SK-N-SH (cell line): Measurements from ENCODE around the gene NDUFB8. TPM values are rescaled to one million over a fixed set of nuclear protein-coding genes. Genes with fewer than 3 reads are reported as not detected.

ENCODE experiments used
- CTCF ChIA-PET: fragments of 300-600, 350-600 bp; formaldehyde crosslinking; extraction: SDS; loops from one replicate; lab custom pipeline; 2021; lab: Yijun Ruan, JAX
- POLR2A ChIA-PET: fragments of 350-600 bp; sonication (Branson Sonifier 250); formaldehyde crosslinking; extraction: SDS; loops from one replicate; lab custom pipeline; 2020; ENCODE audit warnings: antibody characterized with exemption, inconsistent platforms; lab: Yijun Ruan, JAX
- DNase-seq: peaks from one replicate; pipeline ENCODE4 v3.0.0; 2012
- H2AFZ ChIP-seq: fragments of 200-600 bp; sonication (generic); 2 replicates; pipeline ENCODE4 v1.8.1; 2016; ENCODE audit warnings: antibody characterized with exemption, mild to moderate bottlenecking, low read depth
- H3F3A ChIP-seq: fragments of 200-600 bp; sonication (generic); replicated peaks from 2 replicates; pipeline ENCODE3; 2016; ENCODE audit warnings: antibody characterized with exemption, mild to moderate bottlenecking; ENCODE audit not compliant: insufficient read depth
- H3K27ac ChIP-seq, 2 experiments: fragments of 200-500 bp in 1 of 2; fragments of 200-600 bp in 1 of 2; sonication (Bioruptor generic) in 1 of 2; sonication (generic), shearing (Covaris generic) in 1 of 2; 2 replicates each; pipeline versions ENCODE4 v1.5.1 to v1.6.1; 2014 to 2016; ENCODE audit warnings: low read depth in 2 of 2, inconsistent platforms in 1 of 2, low read length in 1 of 2, mild to moderate bottlenecking in 1 of 2, mixed read lengths in 1 of 2
- H3K27me3 ChIP-seq: fragments of 200-600 bp; sonication (generic), shearing (Covaris generic); 2 replicates; pipeline ENCODE4 v1.6.1; 2016; ENCODE audit warnings: mixed run types; ENCODE audit not compliant: insufficient read depth
- H3K36me3 ChIP-seq, 2 experiments: fragments of 200-500 bp in 1 of 2; fragments of 200-600 bp in 1 of 2; sonication (Bioruptor generic) in 1 of 2; sonication (generic) in 1 of 2; replicated peaks in 1 of 2; 2 replicates each; pipeline versions ENCODE3 to v1.5.1; 2014 to 2016; ENCODE audit warnings: low read length in 1 of 2, mild to moderate bottlenecking in 1 of 2; ENCODE audit not compliant: insufficient read depth in 2 of 2, control insufficient read depth in 1 of 2
- H3K4me1 ChIP-seq, 2 experiments: fragments of 200-500 bp in 1 of 2; fragments of 200-600 bp in 1 of 2; sonication (Bioruptor generic) in 1 of 2; sonication (generic), shearing (Covaris generic) in 1 of 2; 2 replicates each; pipeline versions ENCODE4 v1.5.1 to v1.6.1; 2014 to 2016; ENCODE audit warnings: low read depth in 1 of 2, low read length in 1 of 2, mixed run types in 1 of 2; ENCODE audit not compliant: insufficient read depth in 2 of 2, control insufficient read depth in 1 of 2
- H3K4me2 ChIP-seq: fragments of 200-600 bp; sonication (generic), shearing (Covaris generic); 2 replicates; pipeline ENCODE4 v1.6.1; 2017; ENCODE audit warnings: mixed run types
- H3K4me3 ChIP-seq, 2 experiments: fragments of 200-500 bp in 1 of 2; fragments of 200-600 bp in 1 of 2; sonication (Bioruptor generic) in 1 of 2; sonication (generic), shearing (Covaris generic) in 1 of 2; 2 replicates each; pipeline versions ENCODE4 v1.5.1 to v1.8.1; 2014 to 2016; ENCODE audit warnings: low read depth in 2 of 2, inconsistent platforms in 1 of 2, low read length in 1 of 2, mild to moderate bottlenecking in 1 of 2, mixed read lengths in 1 of 2, moderate library complexity in 1 of 2
- H3K79me2 ChIP-seq: fragments of 200-600 bp; sonication (generic); 2 replicates; pipeline ENCODE4 v1.8.1; 2017; ENCODE audit warnings: mild to moderate bottlenecking; ENCODE audit not compliant: insufficient read depth
- H3K9ac ChIP-seq: fragments of 200-600 bp; sonication (generic); 2 replicates; pipeline ENCODE4 v1.6.1; 2017; ENCODE audit warnings: mixed run types
- H3K9me2 ChIP-seq: fragments of 200-600 bp; sonication (generic); 2 replicates; pipeline ENCODE4 v1.6.1; 2017; ENCODE audit warnings: mixed run types
- H3K9me3 ChIP-seq: fragments of 200-600 bp; sonication (generic); 2 replicates; pipeline ENCODE4 v1.6.1; 2017; ENCODE audit warnings: mixed run types, mild to moderate bottlenecking, moderate library complexity
- H4K20me1 ChIP-seq: fragments of 200-600 bp; sonication (generic); 2 replicates; pipeline ENCODE4 v1.6.1; 2017; ENCODE audit warnings: mild to moderate bottlenecking, mixed run types; ENCODE audit not compliant: insufficient read depth
- CHD2 ChIP-seq: fragments of 150-350 bp; IDR thresholded peaks from 2 replicates; pipeline ENCODE4 v1.6.1; 2018; ENCODE audit warnings: low read length; ENCODE audit not compliant: partially characterized antibody
- EP300 ChIP-seq, 2 experiments: IDR thresholded peaks; 2 replicates each; pipeline versions ENCODE4 v1.4.0 to v1.6.1; 2012; ENCODE audit warnings: borderline replicate concordance in 1 of 2, low read depth in 1 of 2, low read length in 1 of 2
- EZH2phosphoT487 ChIP-seq: fragments of 200-600 bp; sonication (generic); IDR thresholded peaks from 2 replicates; pipeline ENCODE4 v1.6.1; 2017; ENCODE audit warnings: low read depth, mixed run types, mild to moderate bottlenecking, antibody characterized with exemption, moderate library complexity, borderline replicate concordance
- FOSL2 ChIP-seq: IDR thresholded peaks from 2 replicates; pipeline ENCODE4 v1.4.0; 2012; ENCODE audit warnings: low read depth, mild to moderate bottlenecking, moderate library complexity, borderline replicate concordance
- FOXJ3 ChIP-seq: sonication (generic); formaldehyde crosslinking; IDR thresholded peaks from 2 replicates; pipeline ENCODE4 v1.5.1; 2020; ENCODE audit warnings: mild to moderate bottlenecking, missing genetic modification reagents
- GATA2 ChIP-seq: sonication (generic); formaldehyde crosslinking; IDR thresholded peaks from 2 replicates; pipeline ENCODE4 v1.5.0; 2020; ENCODE audit warnings: mild to moderate bottlenecking, missing genetic modification reagents
- IRF3 ChIP-seq: fragments of 150-350 bp; IDR thresholded peaks from 2 replicates; pipeline ENCODE4 v1.6.1; 2016; ENCODE audit warnings: mild to moderate bottlenecking, low read depth, low read length
- PBX3 ChIP-seq: IDR thresholded peaks from 2 replicates; pipeline ENCODE4; 2012
- RAD21 ChIP-seq: IDR thresholded peaks from 2 replicates; pipeline ENCODE4 v1.6.1; 2012; ENCODE audit warnings: mild to moderate bottlenecking, low read length
- REST ChIP-seq: IDR thresholded peaks from 2 replicates; pipeline ENCODE4 v1.6.1; 2012; ENCODE audit warnings: mild to moderate bottlenecking, low read depth, low read length, moderate library complexity
- RXRA ChIP-seq: IDR thresholded peaks from 2 replicates; pipeline ENCODE4 v1.4.0; 2012; ENCODE audit warnings: low read depth, mild to moderate bottlenecking, borderline replicate concordance
- SMC3 ChIP-seq: IDR thresholded peaks from 2 replicates; pipeline ENCODE4 v1.6.1; 2012; ENCODE audit warnings: low read depth, low read length, improper control_type of control experiment
- TCF12 ChIP-seq: IDR thresholded peaks from 2 replicates; pipeline ENCODE4 v1.4.0; 2012
- TEAD4 ChIP-seq: IDR thresholded peaks from 2 replicates; pipeline ENCODE4 v1.4.0; 2012; ENCODE audit warnings: mild to moderate bottlenecking, borderline replicate concordance; ENCODE audit not compliant: insufficient read depth
- USF2 ChIP-seq: fragments of 150-350 bp; IDR thresholded peaks from 2 replicates; pipeline ENCODE4 v1.6.1; 2017; ENCODE audit warnings: antibody characterized with exemption, low read length, low read depth, borderline replicate concordance
- WGBS: methylation state at CpG from one replicate; pipeline ENCODE4 v1.1.6; 2017; ENCODE audit warnings: low lambda C conversion rate; 5-methylcytosine and 5-hydroxymethylcytosine counted together
- polyA plus RNA-seq, 3 experiments: library from polyadenylated mRNA; depleted of rRNA; stranded (reverse); fragments of >200 nt; gene quantifications; 2 replicates each; pipeline ENCODE4 v1.2.3, GENCODE V29; 2012

NDUFB8 gene
- polyA plus RNA-seq, 1 of the 3 experiments (the other 2 are of a cell fraction): 368 TPM

- H2AFZ ChIP-seq: no peak overlapping the region
- no peaks in the 10 kb centered on the region for H3K36me3 ChIP-seq
- no peaks in the 10 kb centered on the region for H3K79me2 ChIP-seq
- H3F3A ChIP-seq: no peaks in the 10 kb centered on the region
- H3K4me1 ChIP-seq: no peaks in the 10 kb centered on the region
- WGBS: 63% methylated on average over 8 of the region's 8 CpGs
- H3K9ac ChIP-seq: no peak overlapping the region
- no peaks in the 10 kb centered on the region for H3K9me2 ChIP-seq
- ChIA-PET CTCF (interaction anchor here (0.5 to 11.5 kb wide), 6 partner anchors 8 to 663 kb away, joined by 3 to 262 read pairs (median 4); partner anchors contain the start of gene PAX2), POLR2A (no interaction called here)
- H3K9me3 ChIP-seq: no peaks in the 10 kb centered on the region
- H4K20me1 ChIP-seq: no peaks in the 10 kb centered on the region
- H3K27me3 ChIP-seq: peaks cover 18% of the 10 kb centered on the region; the same call in 1 of the 2 replicates
- peak; percentile 11 for DNase-seq
- no peak overlapping the region for H3K27ac ChIP-seq
- H3K4me3 ChIP-seq: no peak overlapping the region
- H3K4me2 ChIP-seq: no peak overlapping the region
- TF ChIP-seq EP300 (IDR thresholded peaks at IDR 0.05; ENCODE audit: borderline replicate concordance in 1 of 2, low read depth in 1 of 2, low read length in 1 of 2) (no peak), RAD21 (no peak), GATA2 (CRISPR knock-in tag) (no peak), EZH2phosphoT487 (no peak), RXRA (no peak), TCF12 (no peak), CHD2 (no peak), USF2 (no peak), TEAD4 (no peak), FOXJ3 (CRISPR knock-in tag) (no peak), IRF3 (no peak), PBX3 (no peak), FOSL2 (no peak)
- TF ChIP-seq, all 33 proteins: peak for 0
Observed at GRCh38 chr10:100570506-100570905, 40.8 kb upstream of the NDUFB8 start.

GRCh38 chr10:100569687-100570481, 40.2 kb upstream of the NDUFB8 start:
- POLR2A ChIA-PET: no interaction called here
- CTCF ChIA-PET: interaction anchor here (0.5 to 11.5 kb wide), 7 partner anchors 8 to 663 kb away, joined by 3 to 262 read pairs (median 4); partner anchors contain the start of gene PAX2
- Histone ChIP-seq H4K20me1 (no peaks in the 10 kb centered on the region), H3K79me2 (no peaks in the 10 kb centered on the region), H3K9ac (no peak overlapping the region), H3K4me2 (no peak overlapping the region), H2AFZ (no peak overlapping the region), H3F3A (no peaks in the 10 kb centered on the region), H3K27ac (no peak overlapping the region)
- WGBS: 78% methylated on average over 22 of the region's 28 CpGs
- TF ChIP-seq EZH2phosphoT487: no peak
- TF ChIP-seq FOSL2: no peak
- no peak for TF ChIP-seq SMC3
- no peak for TF ChIP-seq EP300 (IDR thresholded peaks at IDR 0.05; ENCODE audit: borderline replicate concordance in 1 of 2, low read depth in 1 of 2, low read length in 1 of 2)
- TF ChIP-seq TEAD4: no peak
- TF ChIP-seq REST: no peak
- TF ChIP-seq, all 33 proteins: peak for 0
- H3K4me1 ChIP-seq: no peaks in the 10 kb centered on the region
- H3K9me3 ChIP-seq: no peaks in the 10 kb centered on the region
- no peaks in the 10 kb centered on the region for H3K36me3 ChIP-seq
- H3K9me2 ChIP-seq: no peaks in the 10 kb centered on the region
- peak; percentile 27 for DNase-seq
- peaks cover 11% of the 10 kb centered on the region; the same call in 1 of the 2 replicates for H3K27me3 ChIP-seq
- H3K4me3 ChIP-seq: no peak overlapping the region
